Hematopoietic multipotent progenitor cell treated with erythropoietin and hydrocortisone succinate and interleukin-3 and kit ligand, for 17 days (in vitro differentiated cells): ENCODE data around the gene SEMA6B.

ENCODE experiments used
- DNase-seq: peaks from one replicate; pipeline ENCODE4 v3.0.0-alpha.2; 2015; ENCODE audit warnings: low spot score

The SEMA6B gene

GRCh38 chr19:4588291-4588761 is 28.8 kb upstream of the SEMA6B start:
- DNase-seq = no peak

GRCh38 chr19:4587527-4587926 is 28.0 kb upstream of the SEMA6B start:
- DNase-seq = no peak

- no peak for DNase-seq
These were observed 27.2 kb upstream of the SEMA6B start for GRCh38 chr19:4586691-4587090.

- no peak for DNase-seq
These were observed 26.8 kb upstream of the SEMA6B start for GRCh38 chr19:4586245-4586644.

GRCh38 chr19:4585556-4585955 is 26.1 kb upstream of the SEMA6B start:
- DNase-seq = no peak

GRCh38 chr19:4584670-4585460 is 25.4 kb upstream of the SEMA6B start:
- no peak for DNase-seq

GRCh38 chr19:4583961-4584669 is 24.6 kb upstream of the SEMA6B start:
- DNase-seq = no peak

GRCh38 chr19:4582980-4583842 is 23.7 kb upstream of the SEMA6B start:
- no peak for DNase-seq

- DNase-seq = no peak
These were observed 22.4 kb upstream of the SEMA6B start for GRCh38 chr19:4581666-4582553.

- DNase-seq = no peak
These were observed 21.6 kb upstream of the SEMA6B start for GRCh38 chr19:4580961-4581665.

- DNase-seq = no peak
These were observed 20.8 kb upstream of the SEMA6B start for GRCh38 chr19:4580021-4580901.

GRCh38 chr19:4579389-4579788 is 19.9 kb upstream of the SEMA6B start:
- DNase-seq = no peak

GRCh38 chr19:4578552-4579248 is 19.2 kb upstream of the SEMA6B start:
- no peak for DNase-seq

- DNase-seq = no peak
These were observed 17.7 kb upstream of the SEMA6B start for GRCh38 chr19:4577020-4577782.

GRCh38 chr19:4576016-4576933 is 16.8 kb upstream of the SEMA6B start:
- DNase-seq = peak; percentile 57

- no peak for DNase-seq
These were observed 16.0 kb upstream of the SEMA6B start for GRCh38 chr19:4575267-4576015.

GRCh38 chr19:4573682-4574081 is 14.2 kb upstream of the SEMA6B start:
- DNase-seq = no peak
